HepG2 (cell line): ENCODE measurements around the gene DLG2. TPM values are rescaled to one million over a fixed set of nuclear protein-coding genes. Genes with fewer than 3 reads are reported as not detected.
A peak's percentile ranks its signal among the peaks of the same experiment; 100 is the strongest.

ENCODE experiments used
- JUN ChIP-seq: sonication (generic); formaldehyde crosslinking; IDR thresholded peaks from 2 replicates; pipeline ENCODE4 v1.4.0; 2020; ENCODE audit warnings: mild to moderate bottlenecking, missing genetic modification reagents
- JUND ChIP-seq: sonication (generic); formaldehyde crosslinking; IDR thresholded peaks from 2 replicates; pipeline ENCODE4 v1.8.0; 2022; ENCODE audit warnings: mild to moderate bottlenecking, missing genetic modification reagents
- KLF16 ChIP-seq, 2 experiments: sonication (generic) in 1 of 2; formaldehyde crosslinking in 1 of 2; IDR thresholded peaks; 2 replicates each; pipeline versions ENCODE4 v1.6.1 to v1.8.0; 2016 to 2023; ENCODE audit warnings: missing genetic modification reagents in 2 of 2, missing compliant biosample characterization in 1 of 2
- MTA1 ChIP-seq: sonication (generic); formaldehyde crosslinking; IDR thresholded peaks from 2 replicates; pipeline ENCODE4 v1.4.0; 2020; ENCODE audit warnings: missing genetic modification reagents, mild to moderate bottlenecking, borderline replicate concordance
- NAIF1 ChIP-seq: sonication (generic); formaldehyde crosslinking; IDR thresholded peaks from 2 replicates; pipeline ENCODE4 v1.5.0; 2020; ENCODE audit warnings: mild to moderate bottlenecking, missing genetic modification reagents, borderline replicate concordance
- RARA ChIP-seq: IDR thresholded peaks from 2 replicates; pipeline ENCODE4 v1.6.1; 2016; ENCODE audit warnings: missing genetic modification reagents, missing compliant biosample characterization
- SOX6 ChIP-seq, 2 experiments: fragments of 450-650 bp in 1 of 2; sonication (generic) in 1 of 2; formaldehyde crosslinking in 1 of 2; IDR thresholded peaks; 2 replicates each; pipeline versions ENCODE4 v1.4.0 to v1.6.1; 2017 to 2020; ENCODE audit warnings: antibody characterized with exemption in 1 of 2, mild to moderate bottlenecking in 1 of 2, missing genetic modification reagents in 1 of 2
- ZFYVE20 ChIP-seq: sonication (generic); formaldehyde crosslinking; IDR thresholded peaks from 2 replicates; pipeline ENCODE4 v1.8.0; 2023; ENCODE audit warnings: low read depth, mild to moderate bottlenecking, moderate library complexity, missing genetic modification reagents, borderline replicate concordance
- ZNF331 ChIP-seq: sonication (generic); formaldehyde crosslinking; IDR thresholded peaks from 2 replicates; pipeline ENCODE4 v1.4.0; 2020; ENCODE audit warnings: missing genetic modification reagents
- ZNF333 ChIP-seq: sonication (generic); formaldehyde crosslinking; IDR thresholded peaks from 2 replicates; pipeline ENCODE4 v1.4.0; 2020; ENCODE audit warnings: mild to moderate bottlenecking, missing genetic modification reagents, borderline replicate concordance
- ZNF563 ChIP-seq: sonication (generic); formaldehyde crosslinking; IDR thresholded peaks from 2 replicates; pipeline ENCODE4 v1.8.0; 2022; ENCODE audit warnings: mild to moderate bottlenecking, moderate library complexity, missing genetic modification reagents
- ZNF816 ChIP-seq: sonication (generic); formaldehyde crosslinking; IDR thresholded peaks from 2 replicates; pipeline ENCODE4 v1.8.0; 2022; ENCODE audit warnings: missing genetic modification reagents, mild to moderate bottlenecking, borderline replicate concordance
- polyA plus RNA-seq, 8 experiments: library from polyadenylated mRNA; depleted of rRNA in 3 of 8; stranded (reverse) in 7 of 8; unstranded in 1 of 8; fragments of >200 nt; fragmentation: Illumina TruSeq in 4 of 8; extraction: Trizol in 4 of 8; gene quantifications; 2 replicates each; pipeline versions ENCODE4 v1.2.1 to v1.2.3, GENCODE V29; 2011 to 2016; ENCODE audit warnings: low read depth in 4 of 8, missing spikeins in 1 of 8, mixed read lengths in 1 of 8; ENCODE audit not compliant: insufficient read depth in 1 of 8
- total RNA-seq, 5 experiments: library from RNA; depleted of rRNA; stranded (reverse); fragments of >200 nt; fragmentation: Illumina TruSeq; extraction: Trizol; gene quantifications; 2 replicates each; pipeline ENCODE4 v1.2.3, GENCODE V29; 2016; ENCODE audit warnings: low read depth in 1 of 5
- TF ChIP-seq, protein P1 (sequence below): sonication (generic); formaldehyde crosslinking; IDR thresholded peaks from 2 replicates; pipeline ENCODE4 v1.5.1; 2020; ENCODE audit warnings: missing genetic modification reagents, mild to moderate bottlenecking, borderline replicate concordance
- TF ChIP-seq, protein P2 (sequence below): fragments of 450-650 bp; IDR thresholded peaks from 2 replicates; pipeline ENCODE4 v1.6.1; 2016
- TF ChIP-seq, protein P3 (sequence below): sonication (generic); formaldehyde crosslinking; IDR thresholded peaks from 2 replicates; pipeline ENCODE4 v1.8.1; 2023; ENCODE audit warnings: missing genetic modification reagents, inconsistent platforms, borderline replicate concordance
- TF ChIP-seq, protein P4 (sequence below): sonication (generic); formaldehyde crosslinking; IDR thresholded peaks from 2 replicates; pipeline ENCODE4 v1.8.0; 2022; ENCODE audit warnings: missing genetic modification reagents, low read depth, mild to moderate bottlenecking, borderline replicate concordance
- TF ChIP-seq, protein P5 (sequence below): sonication (generic); formaldehyde crosslinking; IDR thresholded peaks from 2 replicates; pipeline ENCODE4 v1.4.0; 2020; ENCODE audit warnings: missing genetic modification reagents

DLG2 gene
- total and polyA plus RNA-seq, 2 of the 13 experiments (the other 11 are each of a cell fraction or from before 2014, with no cell fraction given), result 0.46 to 1.0 TPM

DNA sequence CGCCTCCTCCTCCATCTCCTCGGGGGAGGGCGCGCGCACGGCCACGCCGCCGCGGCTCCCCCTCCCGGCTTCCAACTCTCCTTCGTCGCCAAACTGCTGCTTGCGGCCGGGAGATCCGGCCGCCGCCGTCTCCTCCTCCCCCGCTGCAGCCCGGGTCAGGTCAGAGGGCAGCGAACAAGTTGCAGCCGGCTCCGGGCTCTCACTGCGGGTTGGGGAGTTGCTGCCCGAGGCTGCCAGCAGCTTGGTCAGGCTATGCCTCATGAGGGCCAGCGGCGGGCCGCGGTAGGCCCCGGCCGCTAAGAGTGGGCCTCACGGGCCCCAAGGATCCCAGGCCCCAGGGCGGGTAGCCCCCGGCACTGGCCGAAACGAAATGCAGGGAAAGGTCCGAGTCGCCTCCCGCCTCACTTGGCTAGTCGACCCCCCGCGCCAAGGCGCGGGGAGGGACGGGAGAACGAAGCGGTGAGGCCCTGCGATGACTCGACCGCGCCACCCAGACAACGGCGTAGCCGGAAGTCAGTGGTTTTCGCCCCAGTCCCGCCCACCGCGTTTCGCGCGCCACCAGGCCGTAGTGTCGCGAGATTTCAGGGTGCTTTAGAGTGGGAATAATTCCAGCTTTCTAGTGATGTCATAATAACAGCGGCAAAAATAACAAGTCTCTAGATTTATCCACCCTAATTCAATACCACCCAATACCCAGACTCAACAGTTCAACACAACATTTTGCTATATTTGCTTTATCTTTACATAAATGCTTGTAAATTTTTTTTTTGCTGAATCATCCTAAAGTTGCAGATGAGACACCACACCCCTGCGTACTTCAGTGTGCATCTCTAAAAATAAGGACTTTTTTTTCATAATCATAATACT lies 37.7 kb upstream of the DLG2 start, which contains the start of gene CREBZF (continued):
- TF ChIP-seq, protein P1, sequence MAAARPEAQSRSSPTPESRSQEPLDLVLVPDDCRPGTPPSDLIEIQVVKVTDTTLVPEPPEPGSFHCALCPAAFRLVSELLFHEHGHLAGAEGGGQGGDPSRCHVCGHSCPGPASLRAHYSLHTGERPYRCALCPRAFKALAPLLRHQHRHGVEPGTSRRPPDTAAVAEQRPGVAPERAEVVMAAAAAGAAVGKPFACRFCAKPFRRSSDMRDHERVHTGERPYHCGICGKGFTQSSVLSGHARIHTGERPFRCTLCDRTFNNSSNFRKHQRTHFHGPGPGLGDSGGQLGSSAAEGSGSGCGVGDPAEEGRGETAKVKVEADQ (CRISPR knock-in tag), result peak; percentile 80; the same call in 1 of the 2 replicates
- TF ChIP-seq RARA (CRISPR knock-in tag) (0 out of 2 replicates have a peak, but pooled peaks have one; percentile 19), ZNF333 (CRISPR knock-in tag) (peak; percentile 64; the same call in 1 of the 2 replicates), JUN (peak; percentile 58; the same call in 1 of the 2 replicates), ZNF563 (CRISPR knock-in tag) (peak; percentile 75; the same call in 1 of the 2 replicates), ZFYVE20 (CRISPR knock-in tag) (no peak), KLF16 (CRISPR knock-in tag; IDR thresholded peaks at IDR 0.05) (peak in 1 of 2 experiments; percentile 94; a peak in 2 of 4 replicates), MTA1 (CRISPR knock-in tag) (peak; percentile 21; the same call in 1 of the 2 replicates), ZNF331 (CRISPR knock-in tag) (no peak), NAIF1 (CRISPR knock-in tag) (no peak; the same call in 1 of the 2 replicates), JUND (CRISPR knock-in tag) (peak; percentile 79), ZNF816 (peak; percentile 88), SOX6 (IDR thresholded peaks at IDR 0.05) (no peak), SOX6 (CRISPR knock-in tag; IDR thresholded peaks at IDR 0.05) (no peak)
- TF ChIP-seq, protein P2, sequence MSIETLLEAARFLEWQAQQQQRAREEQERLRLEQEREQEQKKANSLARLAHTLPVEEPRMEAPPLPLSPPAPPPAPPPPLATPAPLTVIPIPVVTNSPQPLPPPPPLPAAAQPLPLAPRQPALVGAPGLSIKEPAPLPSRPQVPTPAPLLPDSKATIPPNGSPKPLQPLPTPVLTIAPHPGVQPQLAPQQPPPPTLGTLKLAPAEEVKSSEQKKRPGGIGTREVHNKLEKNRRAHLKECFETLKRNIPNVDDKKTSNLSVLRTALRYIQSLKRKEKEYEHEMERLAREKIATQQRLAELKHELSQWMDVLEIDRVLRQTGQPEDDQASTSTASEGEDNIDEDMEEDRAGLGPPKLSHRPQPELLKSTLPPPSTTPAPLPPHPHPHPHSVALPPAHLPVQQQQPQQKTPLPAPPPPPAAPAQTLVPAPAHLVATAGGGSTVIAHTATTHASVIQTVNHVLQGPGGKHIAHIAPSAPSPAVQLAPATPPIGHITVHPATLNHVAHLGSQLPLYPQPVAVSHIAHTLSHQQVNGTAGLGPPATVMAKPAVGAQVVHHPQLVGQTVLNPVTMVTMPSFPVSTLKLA, result no peak
- TF ChIP-seq, protein P3, sequence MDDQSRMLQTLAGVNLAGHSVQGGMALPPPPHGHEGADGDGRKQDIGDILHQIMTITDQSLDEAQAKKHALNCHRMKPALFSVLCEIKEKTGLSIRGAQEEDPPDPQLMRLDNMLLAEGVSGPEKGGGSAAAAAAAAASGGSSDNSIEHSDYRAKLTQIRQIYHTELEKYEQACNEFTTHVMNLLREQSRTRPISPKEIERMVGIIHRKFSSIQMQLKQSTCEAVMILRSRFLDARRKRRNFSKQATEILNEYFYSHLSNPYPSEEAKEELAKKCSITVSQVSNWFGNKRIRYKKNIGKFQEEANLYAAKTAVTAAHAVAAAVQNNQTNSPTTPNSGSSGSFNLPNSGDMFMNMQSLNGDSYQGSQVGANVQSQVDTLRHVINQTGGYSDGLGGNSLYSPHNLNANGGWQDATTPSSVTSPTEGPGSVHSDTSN, result peak; percentile 22; the same call in 1 of the 2 replicates
- TF ChIP-seq, protein P4, sequence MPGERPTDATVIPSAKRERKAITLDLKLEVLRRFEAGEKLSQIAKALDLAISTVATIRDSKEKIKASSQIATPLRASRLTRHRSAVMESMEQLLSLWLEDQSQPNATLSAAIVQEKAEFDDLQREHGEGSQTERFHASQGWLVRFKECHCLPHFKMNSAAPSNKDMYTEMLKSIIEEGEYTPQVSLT (CRISPR knock-in tag), result no peak
- TF ChIP-seq, protein P5, sequence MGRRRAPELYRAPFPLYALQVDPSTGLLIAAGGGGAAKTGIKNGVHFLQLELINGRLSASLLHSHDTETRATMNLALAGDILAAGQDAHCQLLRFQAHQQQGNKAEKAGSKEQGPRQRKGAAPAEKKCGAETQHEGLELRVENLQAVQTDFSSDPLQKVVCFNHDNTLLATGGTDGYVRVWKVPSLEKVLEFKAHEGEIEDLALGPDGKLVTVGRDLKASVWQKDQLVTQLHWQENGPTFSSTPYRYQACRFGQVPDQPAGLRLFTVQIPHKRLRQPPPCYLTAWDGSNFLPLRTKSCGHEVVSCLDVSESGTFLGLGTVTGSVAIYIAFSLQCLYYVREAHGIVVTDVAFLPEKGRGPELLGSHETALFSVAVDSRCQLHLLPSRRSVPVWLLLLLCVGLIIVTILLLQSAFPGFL (CRISPR knock-in tag), result 0 out of 2 replicates have a peak, but pooled peaks have one; percentile 41
